Liver (tissue), 3 donors: ENCODE data around the gene AGPAT4.

ENCODE experiments used
- ATF3 ChIP-seq: IDR thresholded peaks from 2 replicates; pipeline ENCODE4 v1.6.1; 2016; ENCODE audit warnings: antibody characterized with exemption
- CTCF ChIP-seq: fragments of 150-350 bp; IDR thresholded peaks from 2 replicates; pipeline ENCODE4 v1.5.1; 2017; ENCODE audit warnings: improper control_type of control experiment, low read depth, low read length; ENCODE audit not compliant: missing input control
- FOXA1 ChIP-seq: IDR thresholded peaks from 2 replicates; pipeline ENCODE4 v1.6.1; 2016; ENCODE audit warnings: antibody characterized with exemption
- JUND ChIP-seq, 2 donors: IDR thresholded peaks; 2 replicates each; pipeline ENCODE4 v1.6.1; 2016; ENCODE audit warnings: antibody characterized with exemption in 2 of 2
- MAX ChIP-seq: IDR thresholded peaks from 2 replicates; pipeline ENCODE4 v1.6.1; 2016; ENCODE audit warnings: antibody characterized with exemption
- REST ChIP-seq: IDR thresholded peaks from 2 replicates; pipeline ENCODE4 v1.6.1; 2016; ENCODE audit warnings: antibody characterized with exemption, mild to moderate bottlenecking
- TAF1 ChIP-seq: conservative IDR thresholded peaks from 2 replicates; pipeline ENCODE4 v1.6.1; 2016; ENCODE audit warnings: antibody characterized with exemption, mild to moderate bottlenecking
- ZBTB33 ChIP-seq: IDR thresholded peaks from 2 replicates; pipeline ENCODE4 v1.6.1; 2016; ENCODE audit warnings: antibody characterized with exemption
- donor health status: healthy.
- donor health status: healthy.

GRCh38 chr6:161169696-161170095, 104.2 kb downstream of the AGPAT4 start:
- TF ChIP-seq CTCF (no peak), ATF3 (no peak), REST (no peak), JUND (IDR thresholded peaks at IDR 0.05) (no peak), MAX (no peak), ZBTB33 (no peak), TAF1 (no peak), FOXA1 (no peak)
